Measurements from ENCODE around the gene SAP30BP.

Gene SAP30BP

GRCh38 chr17:75695830-75696271 is 28.7 kb downstream of the SAP30BP start:
- H3K4me3 ChIP-seq (IDR thresholded peaks at IDR 0.05; ENCODE audit: insufficient read depth, low read depth, low read length), result no peak overlapping the region
- peaks cover 7% of the 10 kb centered on the region; the same call in 1 of the 2 replicates for H3K36me3 ChIP-seq (ENCODE audit: insufficient read depth)
- no peaks in the 10 kb centered on the region for H3K4me1 ChIP-seq (ENCODE audit: low read depth, poor library complexity, severe bottlenecking)
- TF ChIP-seq CTCF (conservative IDR thresholded peaks at IDR 0.05; ENCODE audit: low read depth, low read length), result no peak
- no peak overlapping the region for H3K27ac ChIP-seq
- H4K20me1 ChIP-seq (ENCODE audit: insufficient read depth), result no peaks in the 10 kb centered on the region; the same call in 1 of the 2 replicates
- no peak overlapping the region for H3K9ac ChIP-seq
- peaks cover 1% of the 10 kb centered on the region; the same call in 1 of the 2 replicates for H3K79me2 ChIP-seq (ENCODE audit: insufficient read depth, low read depth)
- H3K4me2 ChIP-seq, result no peak overlapping the region
- H2AFZ ChIP-seq (ENCODE audit: low read depth), result no peak overlapping the region
- no peaks in the 10 kb centered on the region for H3K27me3 ChIP-seq (ENCODE audit: insufficient read depth, low read depth)

- Histone ChIP-seq H3K36me3 (ENCODE audit: insufficient read depth) (peaks cover 7% of the 10 kb centered on the region; the same call in 1 of the 2 replicates), H3K79me2 (ENCODE audit: insufficient read depth, low read depth) (no peaks in the 10 kb centered on the region), H3K9ac (no peak overlapping the region), H4K20me1 (ENCODE audit: insufficient read depth) (no peaks in the 10 kb centered on the region; the same call in 1 of the 2 replicates), H3K4me3 (IDR thresholded peaks at IDR 0.05; ENCODE audit: insufficient read depth, low read depth, low read length) (no peak overlapping the region), H3K4me2 (no peak overlapping the region), H3K27ac (no peak overlapping the region), H3K27me3 (ENCODE audit: insufficient read depth, low read depth) (no peaks in the 10 kb centered on the region), H2AFZ (ENCODE audit: low read depth) (no peak overlapping the region), H3K4me1 (ENCODE audit: low read depth, poor library complexity, severe bottlenecking) (no peaks in the 10 kb centered on the region)
- no peak for TF ChIP-seq CTCF (conservative IDR thresholded peaks at IDR 0.05; ENCODE audit: low read depth, low read length)
Measured at GRCh38 chr17:75697651-75698291, 30.6 kb downstream of the SAP30BP start.

GRCh38 chr17:75698659-75699058 is 31.5 kb downstream of the SAP30BP start:
- no peak overlapping the region for H2AFZ ChIP-seq (ENCODE audit: low read depth)
- no peaks in the 10 kb centered on the region for H3K4me1 ChIP-seq (ENCODE audit: low read depth, poor library complexity, severe bottlenecking)
- no peak overlapping the region for H3K4me3 ChIP-seq (IDR thresholded peaks at IDR 0.05; ENCODE audit: insufficient read depth, low read depth, low read length)
- no peaks in the 10 kb centered on the region for H3K79me2 ChIP-seq (ENCODE audit: insufficient read depth, low read depth)
- no peak overlapping the region for H3K4me2 ChIP-seq
- no peak overlapping the region for H3K9ac ChIP-seq
- no peaks in the 10 kb centered on the region; the same call in 1 of the 2 replicates for H4K20me1 ChIP-seq (ENCODE audit: insufficient read depth)
- no peaks in the 10 kb centered on the region for H3K27me3 ChIP-seq (ENCODE audit: insufficient read depth, low read depth)
- H3K36me3 ChIP-seq (ENCODE audit: insufficient read depth), result peaks cover 7% of the 10 kb centered on the region; the same call in 1 of the 2 replicates
- no peak for TF ChIP-seq CTCF (conservative IDR thresholded peaks at IDR 0.05; ENCODE audit: low read depth, low read length)
- H3K27ac ChIP-seq, result no peak overlapping the region

- Histone ChIP-seq H3K79me2 (ENCODE audit: insufficient read depth, low read depth) (no peaks in the 10 kb centered on the region), H3K27me3 (ENCODE audit: insufficient read depth, low read depth) (no peaks in the 10 kb centered on the region), H3K4me2 (no peak overlapping the region), H3K36me3 (ENCODE audit: insufficient read depth) (peaks cover 7% of the 10 kb centered on the region; the same call in 1 of the 2 replicates), H4K20me1 (ENCODE audit: insufficient read depth) (no peaks in the 10 kb centered on the region; the same call in 1 of the 2 replicates), H3K9ac (no peak overlapping the region), H3K4me1 (ENCODE audit: low read depth, poor library complexity, severe bottlenecking) (no peaks in the 10 kb centered on the region), H2AFZ (ENCODE audit: low read depth) (no peak overlapping the region), H3K4me3 (IDR thresholded peaks at IDR 0.05; ENCODE audit: insufficient read depth, low read depth, low read length) (no peak overlapping the region), H3K27ac (no peak overlapping the region)
- TF ChIP-seq CTCF (conservative IDR thresholded peaks at IDR 0.05; ENCODE audit: low read depth, low read length), result no peak
Measured at GRCh38 chr17:75701288-75701687, 34.1 kb downstream of the SAP30BP start.

Data from KMS-11 (cell line).